Lower lobe of right lung (tissue), 2 donors: Measurements from ENCODE around the gene CAPZA2. TPM values are rescaled to one million over a fixed set of nuclear protein-coding genes. Genes with fewer than 3 reads are reported as not detected.

ENCODE experiments used
- ATAC-seq, 2 donors: fragments of 200-7000 bp; cut with Tn5 transposase; one replicate each; pipeline ENCODE4 v1.9.1; 2020 to 2022; ENCODE audit warnings: mild to moderate bottlenecking in 2 of 2, moderate library complexity in 2 of 2
- DNase-seq: peaks from one replicate; pipeline ENCODE4 v3.0.0-alpha.2; 2020
- H3K27ac ChIP-seq: fragments of 200-600 bp; one replicate; pipeline ENCODE4 v1.8.0; 2022
- H3K27me3 ChIP-seq: fragments of 200-600 bp; one replicate; pipeline ENCODE4 v1.8.0; 2022; ENCODE audit warnings: low read depth
- H3K36me3 ChIP-seq: fragments of 200-600 bp; one replicate; pipeline ENCODE4 v1.8.0; 2022; ENCODE audit warnings: mild to moderate bottlenecking
- H3K4me1 ChIP-seq: fragments of 200-600 bp; one replicate; pipeline ENCODE4 v1.8.0; 2022
- H3K4me3 ChIP-seq: fragments of 200-600 bp; one replicate; pipeline ENCODE4 v1.8.0; 2022; ENCODE audit warnings: mild to moderate bottlenecking
- H3K9me3 ChIP-seq: fragments of 200-600 bp; one replicate; pipeline ENCODE4 v1.8.0; 2022
- intact Hi-C: fragments of 100-400 bp; cut with DNase I; formaldehyde crosslinking; loops from one replicate; pipeline ENCODE4 v1.11.0; 2022
- total RNA-seq: library from RNA; stranded (reverse); fragmentation: NEBNext Ultra II Directional; extraction: Animal tissue kit (Norgen Biotek cat#: 25700); gene quantifications from one replicate; pipeline ENCODE4 v1.2.1, GENCODE V29; 2021
- TF ChIP-seq, protein P1 (sequence below): fragments of 200-600 bp; IDR thresholded peaks from one replicate; pipeline ENCODE4 v1.8.0; 2022; ENCODE audit warnings: antibody characterized with exemption, mild to moderate bottlenecking
- donor health status: DM: no; HTN: yes; CAD: no; lungs with severe emphysema.

Gene CAPZA2
- total RNA-seq, 1 donor from 2014 or later, result 261 TPM

DNA sequence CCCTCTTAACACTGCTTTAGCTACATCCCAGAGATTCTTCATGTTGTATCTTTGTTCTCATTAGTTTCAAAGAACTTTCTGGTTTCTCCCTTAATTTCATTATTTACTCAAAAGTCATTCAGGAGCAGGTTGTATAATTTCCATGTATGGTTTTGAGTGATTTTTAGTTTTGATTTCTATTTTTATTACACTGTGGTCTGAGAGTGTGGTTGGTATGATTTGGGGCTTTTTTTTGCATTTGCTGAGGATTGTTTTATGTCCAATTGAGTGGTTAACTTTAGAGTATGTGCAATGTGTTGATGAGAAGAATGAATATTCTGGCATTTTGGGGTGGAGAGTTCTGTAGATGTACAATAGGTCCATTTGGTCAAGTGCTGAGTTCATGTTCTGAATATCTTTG, 37.9 kb upstream of the CAPZA2 start:
- Histone ChIP-seq H3K36me3 (no peaks in the 10 kb centered on the region), H3K4me1 (no peaks in the 10 kb centered on the region), H3K4me3 (no peak overlapping the region), H3K27me3 (no peaks in the 10 kb centered on the region), H3K9me3 (no peaks in the 10 kb centered on the region), H3K27ac (no peak overlapping the region)
- intact Hi-C loops, result no loop called here
- no peak for DNase-seq
- ATAC-seq, result no peak
- TF ChIP-seq, protein P1, sequence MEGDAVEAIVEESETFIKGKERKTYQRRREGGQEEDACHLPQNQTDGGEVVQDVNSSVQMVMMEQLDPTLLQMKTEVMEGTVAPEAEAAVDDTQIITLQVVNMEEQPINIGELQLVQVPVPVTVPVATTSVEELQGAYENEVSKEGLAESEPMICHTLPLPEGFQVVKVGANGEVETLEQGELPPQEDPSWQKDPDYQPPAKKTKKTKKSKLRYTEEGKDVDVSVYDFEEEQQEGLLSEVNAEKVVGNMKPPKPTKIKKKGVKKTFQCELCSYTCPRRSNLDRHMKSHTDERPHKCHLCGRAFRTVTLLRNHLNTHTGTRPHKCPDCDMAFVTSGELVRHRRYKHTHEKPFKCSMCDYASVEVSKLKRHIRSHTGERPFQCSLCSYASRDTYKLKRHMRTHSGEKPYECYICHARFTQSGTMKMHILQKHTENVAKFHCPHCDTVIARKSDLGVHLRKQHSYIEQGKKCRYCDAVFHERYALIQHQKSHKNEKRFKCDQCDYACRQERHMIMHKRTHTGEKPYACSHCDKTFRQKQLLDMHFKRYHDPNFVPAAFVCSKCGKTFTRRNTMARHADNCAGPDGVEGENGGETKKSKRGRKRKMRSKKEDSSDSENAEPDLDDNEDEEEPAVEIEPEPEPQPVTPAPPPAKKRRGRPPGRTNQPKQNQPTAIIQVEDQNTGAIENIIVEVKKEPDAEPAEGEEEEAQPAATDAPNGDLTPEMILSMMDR, result no peak

DNA sequence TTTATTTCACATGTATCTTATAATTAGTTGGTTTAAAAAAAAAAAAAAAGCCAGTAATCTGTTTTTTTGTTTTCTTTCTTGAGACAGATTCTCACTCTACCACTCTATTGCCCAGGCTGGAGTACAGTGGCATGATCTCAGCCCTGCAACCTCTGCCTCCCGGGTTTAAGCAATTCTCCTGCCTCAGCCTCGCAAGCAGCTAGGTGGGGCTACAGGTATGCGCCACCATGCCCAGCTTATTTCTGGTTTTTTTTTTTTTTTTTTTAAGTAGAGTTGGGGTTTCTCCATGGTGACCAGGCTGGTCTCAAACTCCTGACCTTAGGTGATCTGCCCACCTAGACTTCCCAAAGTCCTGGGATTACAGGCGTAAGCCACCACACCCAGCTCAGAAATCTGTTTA, 34.1 kb upstream of the CAPZA2 start:
- no peaks in the 10 kb centered on the region for H3K4me1 ChIP-seq
- ATAC-seq, result no peak
- TF ChIP-seq, protein P1, result no peak
- no peaks in the 10 kb centered on the region for H3K9me3 ChIP-seq
- H3K27me3 ChIP-seq, result no peaks in the 10 kb centered on the region
- intact Hi-C loops, result no loop called here
- no peak overlapping the region for H3K27ac ChIP-seq
- no peaks in the 10 kb centered on the region for H3K36me3 ChIP-seq
- H3K4me3 ChIP-seq, result no peak overlapping the region
- no peak for DNase-seq

DNA sequence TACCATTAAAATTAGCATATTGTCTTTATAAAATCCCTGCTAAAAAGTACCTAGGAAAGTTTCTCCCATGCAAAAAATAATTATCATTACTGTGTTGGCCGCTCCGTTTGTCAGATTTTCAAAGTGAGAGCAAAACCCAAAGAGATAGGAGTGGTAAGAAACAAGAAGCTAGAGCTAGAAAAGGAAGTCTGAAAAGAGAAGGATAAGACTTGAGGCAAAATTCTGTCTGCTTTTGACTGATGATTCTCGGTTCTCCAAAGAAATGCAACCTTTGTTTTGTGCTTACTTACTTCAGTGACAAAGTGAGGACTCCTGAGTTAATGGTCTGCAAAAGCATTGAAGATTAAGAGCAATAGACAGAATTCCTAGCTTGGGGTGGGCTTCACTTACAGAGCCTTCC, 33.3 kb upstream of the CAPZA2 start:
- Histone ChIP-seq H3K4me1 (no peaks in the 10 kb centered on the region), H3K36me3 (no peaks in the 10 kb centered on the region), H3K9me3 (no peaks in the 10 kb centered on the region), H3K27me3 (no peaks in the 10 kb centered on the region), H3K4me3 (no peak overlapping the region), H3K27ac (no peak overlapping the region)
- DNase-seq, result no peak
- no peak for ATAC-seq
- TF ChIP-seq, protein P1, result no peak
- intact Hi-C loops, result no loop called here

DNA sequence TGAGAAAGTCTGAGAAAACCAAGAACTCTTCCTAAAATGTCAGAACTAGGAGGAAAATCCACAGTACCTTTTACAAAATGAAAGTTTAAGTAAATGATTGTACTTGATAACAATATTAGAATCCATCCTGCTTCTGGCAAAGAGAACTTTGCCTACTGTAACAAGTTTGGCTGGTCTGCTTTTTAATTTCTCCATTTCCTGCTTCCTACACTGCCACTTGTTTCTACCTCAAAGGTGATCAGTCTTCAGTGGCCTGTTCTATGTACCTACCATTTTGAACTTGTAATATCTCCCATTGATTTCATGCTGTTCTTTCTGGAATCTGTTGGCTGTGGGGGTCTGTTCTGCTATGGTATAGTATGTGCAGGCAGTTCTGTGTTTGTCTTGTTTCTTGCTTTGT, 32.9 kb upstream of the CAPZA2 start:
- intact Hi-C loops, result no loop called here
- Histone ChIP-seq H3K27ac (no peak overlapping the region), H3K9me3 (no peaks in the 10 kb centered on the region), H3K4me1 (no peaks in the 10 kb centered on the region), H3K36me3 (no peaks in the 10 kb centered on the region), H3K27me3 (no peaks in the 10 kb centered on the region), H3K4me3 (no peak overlapping the region)
- ATAC-seq (no peak), DNase-seq (no peak)
- TF ChIP-seq, protein P1, result no peak

DNA sequence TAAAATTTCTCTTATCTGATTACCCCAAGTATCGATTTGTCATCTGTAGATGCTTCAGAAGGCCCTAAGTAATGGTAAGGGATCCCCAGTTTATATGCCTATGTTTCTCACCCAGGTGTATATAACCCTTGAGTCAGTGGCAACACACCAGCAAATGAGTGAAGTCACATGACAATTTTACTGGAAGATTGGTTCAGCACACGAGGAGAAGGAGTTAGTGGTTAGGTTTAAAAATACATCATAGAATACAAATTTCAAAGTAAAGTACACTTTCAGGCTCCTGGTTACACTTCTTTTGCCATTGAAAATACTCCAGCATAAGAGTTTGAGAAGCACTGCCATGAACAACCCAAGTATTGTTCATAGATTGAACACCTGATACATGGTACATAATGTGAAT, 29.7 kb upstream of the CAPZA2 start:
- no peaks in the 10 kb centered on the region for H3K36me3 ChIP-seq
- H3K4me1 ChIP-seq, result no peaks in the 10 kb centered on the region
- no peak overlapping the region for H3K4me3 ChIP-seq
- H3K27ac ChIP-seq, result no peak overlapping the region
- TF ChIP-seq, protein P1, result no peak
- intact Hi-C loops, result no loop called here
- no peaks in the 10 kb centered on the region for H3K9me3 ChIP-seq
- no peak for ATAC-seq
- H3K27me3 ChIP-seq, result no peaks in the 10 kb centered on the region
- no peak for DNase-seq
